ENCODE measurements around the gene RMI2. TPM values are rescaled to one million over a fixed set of nuclear protein-coding genes. Genes with fewer than 3 reads are reported as not detected.
"Not testable (repeated sequence)": the region's sequence is repeated elsewhere in the genome, so short reads cannot be mapped to it uniquely, and the experiment has no call there.

The RMI2 gene
- total and polyA plus RNA-seq, 7 donors, result 0.36 to 19.3 (median 2.2) TPM

- 91 to 94% methylated on average over 3 of the region's 3 CpGs for WGBS, 2 donors
- no peak for TF ChIP-seq CTCF (IDR thresholded peaks at IDR 0.05)
- TF ChIP-seq EP300 (IDR thresholded peaks at IDR 0.05), result no peak
- no peak for TF ChIP-seq POLR2AphosphoS5 (IDR thresholded peaks at IDR 0.05)
- TF ChIP-seq POLR2A (IDR thresholded peaks at IDR 0.05), result no peak
- Histone ChIP-seq H3K9me3 (no peaks in the 10 kb centered on the region), H3K36me3 (no peaks in the 10 kb centered on the region), H3K4me1 (no peaks in the 10 kb centered on the region), H3K27ac (no peak overlapping the region), H3K27me3 (no peaks in the 10 kb centered on the region), H3K4me3 (no peak overlapping the region)
- DNase-seq, result no peak
- intact Hi-C loops (cut with DNase I), result no loop called here
Measured at GRCh38 chr16:11377154-11377553, 31.9 kb downstream of the RMI2 start.

DNA sequence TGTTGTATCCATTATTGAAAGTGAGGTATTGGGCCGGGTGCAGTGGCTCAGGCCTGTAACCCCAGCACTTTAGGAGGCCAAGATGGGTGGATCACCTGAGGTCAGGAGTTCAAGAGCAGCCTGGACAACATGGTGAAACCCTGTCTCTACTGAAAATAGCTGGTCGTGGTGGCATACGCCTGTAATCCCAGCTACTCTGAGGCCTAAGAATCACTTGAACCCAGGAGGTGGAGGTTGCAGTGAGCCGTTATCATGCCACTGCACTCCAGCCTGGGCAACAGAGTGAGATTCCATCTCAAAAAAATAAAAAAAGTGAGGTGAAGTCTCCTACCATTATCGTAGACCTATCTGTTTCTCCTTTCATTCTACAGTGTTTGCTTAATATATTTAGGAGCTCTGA is 33.7 kb downstream of the RMI2 start:
- H3K4me1 ChIP-seq; intact Hi-C loops (cut with DNase I): not testable (repeated sequence)
- DNase-seq, result peak; percentile 1

DNA sequence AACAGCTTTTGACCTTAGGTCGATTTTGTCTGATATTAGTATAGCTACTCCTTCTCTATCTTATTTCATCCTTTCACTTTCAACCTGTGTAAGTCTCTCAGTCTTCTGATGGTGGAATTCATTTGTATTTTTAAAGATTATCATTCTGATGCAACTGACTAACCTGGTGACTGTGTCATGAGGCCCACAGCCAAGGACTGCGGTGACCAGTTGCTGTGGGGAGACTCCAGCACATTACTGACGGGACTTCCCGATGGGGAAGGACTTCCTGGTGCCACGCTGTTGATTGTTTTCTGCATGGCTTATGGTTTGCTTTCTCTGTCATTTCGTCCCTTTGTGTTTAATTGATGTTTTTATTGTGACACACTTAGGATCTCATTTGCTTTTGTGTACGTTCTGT is 34.2 kb downstream of the RMI2 start:
- no peak overlapping the region for H3K4me3 ChIP-seq
- H3K36me3 ChIP-seq, result no peaks in the 10 kb centered on the region
- H3K27ac ChIP-seq, result no peak overlapping the region
- peak; percentile 41 for DNase-seq
- no peaks in the 10 kb centered on the region for H3K4me1 ChIP-seq
- H3K9me3 ChIP-seq, result no peaks in the 10 kb centered on the region
- no peaks in the 10 kb centered on the region for H3K27me3 ChIP-seq
- intact Hi-C loops (cut with DNase I), result no loop called here
- WGBS, 2 donors, result 48 to 67% methylated on average over 7 of the region's 7 CpGs
- no peak for TF ChIP-seq EP300 (IDR thresholded peaks at IDR 0.05)
- TF ChIP-seq POLR2A (IDR thresholded peaks at IDR 0.05), result no peak
- TF ChIP-seq CTCF (IDR thresholded peaks at IDR 0.05), result no peak
- no peak for TF ChIP-seq POLR2AphosphoS5 (IDR thresholded peaks at IDR 0.05)

More for the DNA sequence above, 33.7 kb downstream of the RMI2 start:
- H3K4me3 ChIP-seq, H3K9me3 ChIP-seq, H3K27ac ChIP-seq, H3K36me3 ChIP-seq, H3K27me3 ChIP-seq: not testable (repeated sequence)
- 83 to 94% methylated on average over 5 of the region's 5 CpGs for WGBS, 2 donors

GRCh38 chr16:11380836-11381235 is 35.6 kb downstream of the RMI2 start:
- H3K4me3 ChIP-seq, result no peak overlapping the region
- DNase-seq, result peak; percentile 20
- TF ChIP-seq POLR2A (IDR thresholded peaks at IDR 0.05) (no peak), EP300 (IDR thresholded peaks at IDR 0.05) (no peak), POLR2AphosphoS5 (IDR thresholded peaks at IDR 0.05) (no peak), CTCF (IDR thresholded peaks at IDR 0.05) (no peak)
- H3K27ac ChIP-seq, result no peak overlapping the region
- no peaks in the 10 kb centered on the region for H3K36me3 ChIP-seq
- H3K4me1 ChIP-seq, result no peaks in the 10 kb centered on the region
- intact Hi-C loops (cut with DNase I), result no loop called here
- no peaks in the 10 kb centered on the region for H3K27me3 ChIP-seq
- no peaks in the 10 kb centered on the region for H3K9me3 ChIP-seq
- 93 to 94% methylated on average over 9 of the region's 9 CpGs for WGBS, 2 donors

- peaks cover 0 to 6% (median 0%) of the 10 kb centered on the region in 4 donors for H3K4me1 ChIP-seq
- 94 to 95% methylated on average over 15 of the region's 15 CpGs for WGBS, 2 donors
- TF ChIP-seq CTCF (IDR thresholded peaks at IDR 0.05), result no peak
- no peak for TF ChIP-seq EP300 (IDR thresholded peaks at IDR 0.05)
- TF ChIP-seq POLR2A (IDR thresholded peaks at IDR 0.05), result no peak
- no peak for TF ChIP-seq POLR2AphosphoS5 (IDR thresholded peaks at IDR 0.05)
- no peaks in the 10 kb centered on the region for H3K9me3 ChIP-seq
- peaks cover 0 to 5% (median 0%) of the 10 kb centered on the region in 3 donors for H3K27me3 ChIP-seq
- H3K27ac ChIP-seq, result no peak overlapping the region
- DNase-seq, result peak; percentile 54
- H3K4me3 ChIP-seq, result no peak overlapping the region
- intact Hi-C loops (cut with DNase I), result no loop called here
- H3K36me3 ChIP-seq, result no peaks in the 10 kb centered on the region
Measured at GRCh38 chr16:11383481-11384183, 38.4 kb downstream of the RMI2 start.
